ENCODE results near the gene PLAGL2.

The PLAGL2 gene

DNA sequence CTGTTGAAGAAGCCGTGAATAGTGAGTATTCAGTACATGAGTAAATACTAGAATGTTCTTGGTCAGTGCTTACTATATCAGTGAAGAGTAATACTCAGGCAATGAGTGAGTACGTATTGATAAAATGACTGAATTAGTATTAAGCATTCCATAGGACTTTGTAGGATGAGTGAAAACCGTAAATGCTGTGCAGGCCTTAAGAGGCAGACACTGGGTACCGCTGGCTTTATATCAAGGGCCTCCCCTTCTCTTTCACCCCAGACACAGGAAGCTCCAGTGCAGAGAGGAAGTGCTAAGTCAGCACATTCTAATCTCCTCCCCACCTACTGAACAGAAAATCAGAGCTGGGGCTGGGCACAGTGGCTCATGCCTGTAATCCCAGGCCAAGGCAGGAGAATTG, 24.3 kb upstream of the PLAGL2 start:
- in situ Hi-C loops (cut with MboI; ENCODE audit: low sequenced_read_pairs), result no loop called here

DNA sequence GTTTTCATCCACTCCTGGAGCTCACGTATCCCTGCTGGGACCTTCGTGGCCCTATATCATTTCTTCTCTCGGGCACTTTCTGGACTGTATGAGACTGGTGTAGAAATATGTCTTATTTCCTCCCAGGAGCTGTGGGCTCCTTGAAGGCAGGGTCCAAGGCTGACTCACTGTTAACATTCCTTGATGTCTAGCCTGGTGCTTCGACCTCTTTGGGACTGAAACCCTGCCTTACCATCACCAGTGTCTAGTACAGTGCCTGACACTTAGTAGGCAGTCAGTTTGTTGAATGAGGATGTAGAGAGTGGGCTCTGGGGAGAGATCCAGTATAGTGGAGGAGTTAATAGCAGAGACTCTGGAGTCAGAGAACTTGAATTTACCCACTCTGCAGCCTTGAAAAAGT, 23.7 kb upstream of the PLAGL2 start:
- in situ Hi-C loops (cut with MboI; ENCODE audit: low sequenced_read_pairs), result no loop called here

DNA sequence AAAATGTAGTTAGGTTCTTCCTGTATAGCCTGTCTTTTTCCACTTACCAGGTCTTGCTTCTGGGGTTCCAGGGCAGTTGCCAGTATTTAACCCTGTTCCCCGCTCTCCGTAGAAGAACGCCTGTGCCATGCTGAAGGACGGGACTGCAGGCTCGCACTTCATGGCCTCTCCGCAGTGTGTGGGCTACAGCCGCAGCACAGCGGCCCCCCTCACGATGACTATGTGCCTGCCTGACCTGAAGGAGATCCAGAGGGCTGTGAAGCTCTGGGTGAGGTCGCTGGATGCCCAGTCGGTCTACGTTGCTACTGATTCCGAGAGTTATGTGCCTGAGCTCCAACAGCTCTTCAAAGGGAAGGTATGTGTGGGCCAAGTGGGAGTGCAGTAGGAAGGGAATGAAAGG, 23.2 kb upstream of the PLAGL2 start:
- in situ Hi-C loops (cut with MboI; ENCODE audit: low sequenced_read_pairs), result no loop called here

DNA sequence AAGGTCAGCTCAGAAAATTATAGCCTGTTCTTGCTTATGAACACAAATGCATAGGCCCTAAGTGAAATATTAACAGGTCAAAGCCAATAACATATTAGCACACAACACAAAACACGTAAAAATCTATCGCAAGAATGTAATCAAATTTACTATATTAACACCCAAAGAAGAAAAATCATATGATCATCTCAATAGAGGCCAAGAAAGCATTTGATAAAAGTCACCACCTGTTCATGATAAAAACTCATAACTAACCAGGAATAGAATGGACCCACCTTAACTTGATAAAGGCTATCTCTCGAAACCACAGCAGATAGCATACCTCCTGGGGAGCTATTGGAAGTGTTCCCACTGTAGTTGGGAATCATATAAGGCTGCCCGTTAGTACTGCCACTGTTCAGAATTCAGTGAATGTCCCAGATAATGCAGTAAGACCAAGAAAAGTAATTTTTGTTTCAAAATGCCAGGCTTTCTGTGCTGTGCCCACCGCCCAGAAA, 21.8 kb upstream of the PLAGL2 start:
- in situ Hi-C loops (cut with MboI; ENCODE audit: low sequenced_read_pairs), result no loop called here

DNA sequence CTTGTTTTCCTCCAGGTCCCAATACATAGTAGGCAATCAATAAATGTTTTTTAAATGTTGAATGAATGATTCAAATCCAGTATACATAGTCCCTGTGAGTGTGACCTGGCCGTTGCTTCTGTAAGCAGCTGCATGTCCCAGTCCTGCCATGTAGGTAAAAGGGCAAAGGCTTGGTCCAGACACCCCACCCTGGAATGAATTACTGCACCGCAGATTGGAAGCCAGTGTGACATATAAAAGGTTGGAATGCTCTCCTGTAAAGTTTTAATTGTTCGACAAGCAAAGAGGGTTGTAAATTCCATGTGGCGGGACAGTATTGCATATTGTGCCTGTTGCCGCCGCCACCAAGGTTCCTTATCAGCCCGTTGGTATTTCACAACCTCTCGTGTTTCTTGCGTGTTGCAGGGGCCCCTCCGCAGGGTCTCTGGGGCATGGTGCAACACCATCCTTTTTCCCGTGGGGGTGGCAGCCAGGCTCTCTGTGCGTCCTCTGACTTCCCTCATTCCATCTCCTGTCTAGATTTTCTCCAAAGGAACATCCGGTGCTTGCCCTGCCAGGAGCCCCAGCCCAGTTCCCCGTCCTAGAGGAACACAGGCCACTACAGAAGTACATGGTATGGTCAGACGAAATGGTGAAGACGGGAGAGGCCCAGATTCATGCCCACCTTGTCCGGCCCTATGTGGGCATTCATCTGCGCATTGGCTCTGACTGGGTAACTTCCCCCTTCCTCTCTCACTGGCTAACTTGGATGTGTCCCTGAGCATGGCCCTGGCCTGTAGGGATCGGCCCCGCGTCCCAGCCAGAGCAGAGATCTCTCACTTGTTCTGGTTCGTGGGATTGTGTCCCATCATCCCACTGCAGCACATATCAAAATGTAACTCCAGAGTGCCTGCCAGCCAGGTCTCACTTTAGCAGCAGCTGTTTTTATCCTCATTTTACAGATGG, 20.5 kb upstream of the PLAGL2 start:
- in situ Hi-C loops (cut with MboI; ENCODE audit: low sequenced_read_pairs), result no loop called here

DNA sequence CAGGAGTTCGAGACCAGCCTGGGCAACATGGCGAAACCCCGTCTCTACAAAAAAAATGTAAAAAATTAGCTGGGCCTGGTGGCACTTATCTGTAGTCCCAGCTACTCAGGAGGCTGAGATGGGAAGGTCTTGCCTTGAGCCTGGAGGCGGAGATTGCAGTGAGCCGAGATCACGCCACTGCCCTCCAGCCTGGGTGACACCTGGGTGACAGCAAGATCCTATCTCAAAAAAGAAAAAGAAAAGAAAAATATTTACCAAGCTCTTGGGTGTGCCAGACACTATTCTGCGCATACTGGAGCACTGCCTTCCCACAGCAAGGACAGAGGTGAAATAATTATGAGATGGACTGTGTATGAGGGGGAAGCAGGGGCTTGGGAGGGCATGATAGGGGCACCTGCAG, 19.8 kb upstream of the PLAGL2 start:
- in situ Hi-C loops (cut with MboI; ENCODE audit: low sequenced_read_pairs), result no loop called here

DNA sequence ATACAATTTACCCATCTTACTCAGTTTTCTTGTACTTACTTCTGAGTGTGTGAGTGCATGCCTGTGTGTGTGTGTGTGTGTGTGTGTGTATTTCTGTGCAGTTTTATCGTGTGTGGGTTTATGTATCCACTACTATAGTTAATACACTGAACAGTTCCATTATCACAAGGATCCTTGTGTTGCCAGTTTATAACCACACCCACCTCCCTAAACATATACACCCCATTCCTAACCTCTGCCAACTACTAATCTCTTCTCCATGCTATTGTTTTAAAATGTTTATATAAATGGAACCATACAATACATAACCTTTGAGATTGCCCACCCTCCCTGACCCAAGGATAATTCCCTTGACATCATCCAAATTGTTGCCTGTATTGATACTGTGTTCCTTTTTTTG, 18.8 kb upstream of the PLAGL2 start:
- in situ Hi-C loops (cut with MboI; ENCODE audit: low sequenced_read_pairs), result no loop called here

DNA sequence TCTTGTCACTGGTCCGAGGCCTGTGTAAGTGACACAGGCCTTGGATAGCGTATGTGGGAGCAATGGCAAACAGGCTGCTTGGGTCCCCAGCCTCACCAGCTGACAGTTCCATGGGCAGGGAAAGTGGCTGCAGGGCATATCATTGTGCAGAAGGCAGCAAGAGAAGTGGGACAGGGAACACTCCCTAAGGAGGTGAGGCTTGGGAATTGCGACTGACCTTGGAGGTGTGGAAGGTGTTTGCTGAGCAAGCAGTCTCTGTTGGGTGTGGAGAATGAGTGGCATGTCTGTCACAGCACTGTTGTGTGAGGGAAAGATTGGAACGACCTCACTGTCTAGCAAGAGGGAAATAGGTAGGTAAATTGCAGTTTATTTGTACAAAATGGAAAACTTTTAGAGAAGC, 16.9 kb upstream of the PLAGL2 start:
- in situ Hi-C loops (cut with MboI; ENCODE audit: low sequenced_read_pairs), result no loop called here

DNA sequence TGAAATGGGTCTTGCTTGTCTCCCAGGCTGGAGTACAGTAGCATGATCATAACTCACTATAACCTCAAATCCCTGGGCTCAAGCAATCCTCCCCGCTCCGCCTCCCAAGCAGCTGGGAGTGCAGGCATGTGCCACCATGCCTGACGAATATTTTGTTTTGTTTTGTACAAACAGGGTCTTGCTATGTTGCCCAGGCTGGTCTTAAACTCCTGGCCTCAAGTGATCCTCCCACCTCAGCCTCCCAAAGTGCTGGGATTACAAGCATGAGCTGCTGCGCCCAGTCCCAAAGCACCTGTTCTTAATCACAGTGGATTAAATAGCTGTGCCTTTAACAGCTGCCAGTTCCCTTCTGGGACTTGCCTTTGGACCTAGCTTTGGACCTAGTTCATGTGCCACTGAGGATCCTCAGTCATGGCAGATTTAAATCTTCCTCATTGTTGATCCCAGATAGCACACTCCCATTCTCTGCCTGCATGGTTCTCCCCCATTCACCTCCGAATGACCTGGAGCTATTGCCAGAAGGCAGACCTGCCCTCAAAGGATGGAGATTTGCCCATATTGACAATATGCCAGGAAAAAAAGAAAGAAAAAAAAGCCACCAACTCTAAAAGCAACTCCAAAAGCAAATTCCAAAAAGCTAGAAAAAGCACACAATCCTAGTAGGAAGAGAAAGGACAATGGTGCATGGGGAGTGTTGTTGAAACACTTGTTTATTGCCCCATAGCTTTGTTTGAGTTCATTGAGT, 10.8 kb upstream of the PLAGL2 start:
- in situ Hi-C loops (cut with MboI; ENCODE audit: low sequenced_read_pairs), result no loop called here

DNA sequence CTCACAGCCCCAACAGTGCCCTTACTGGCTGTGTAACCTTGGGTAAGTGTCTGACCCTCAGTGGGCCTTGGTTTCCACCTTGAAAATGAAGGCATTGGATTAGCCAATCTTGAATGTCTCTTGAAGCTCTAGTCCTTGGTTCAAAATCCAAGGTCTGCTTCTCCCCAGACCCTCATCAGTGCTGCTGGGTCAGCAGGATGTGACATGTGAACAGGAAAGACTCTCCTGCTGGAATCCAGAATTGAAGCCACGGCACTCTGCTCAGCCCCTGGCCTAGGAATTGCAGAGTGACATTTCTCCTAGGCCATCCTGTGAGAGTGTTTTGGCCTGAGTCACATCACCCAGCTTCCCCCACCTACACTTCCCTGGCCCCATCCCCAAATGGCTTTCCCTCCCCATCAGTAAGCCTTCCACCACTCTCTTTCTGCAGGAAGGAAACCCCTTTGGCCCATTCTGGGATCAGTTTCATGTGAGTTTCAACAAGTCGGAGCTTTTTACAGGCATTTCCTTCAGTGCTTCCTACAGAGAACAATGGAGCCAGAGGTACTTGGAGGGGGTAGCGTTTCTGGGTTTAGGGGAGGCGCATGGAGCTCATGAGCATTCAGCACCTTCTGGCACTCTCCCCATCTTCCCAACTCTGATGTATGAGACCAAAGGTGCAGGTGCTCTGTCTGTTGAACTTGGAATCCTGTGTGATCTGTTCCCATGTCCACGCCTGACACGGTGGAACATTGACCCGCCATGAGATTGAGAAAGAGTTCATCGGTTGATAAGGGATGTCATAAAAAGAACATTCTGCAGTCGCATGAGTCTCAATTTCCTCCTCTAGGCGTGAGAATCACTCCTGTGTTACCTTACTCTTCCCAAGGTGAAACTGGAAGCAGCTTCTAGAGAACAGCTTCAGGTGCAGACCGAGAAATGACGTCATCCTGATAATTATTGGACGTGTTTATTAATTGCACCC, 8.9 kb upstream of the PLAGL2 start:
- in situ Hi-C loops (cut with MboI; ENCODE audit: low sequenced_read_pairs), result no loop called here

DNA sequence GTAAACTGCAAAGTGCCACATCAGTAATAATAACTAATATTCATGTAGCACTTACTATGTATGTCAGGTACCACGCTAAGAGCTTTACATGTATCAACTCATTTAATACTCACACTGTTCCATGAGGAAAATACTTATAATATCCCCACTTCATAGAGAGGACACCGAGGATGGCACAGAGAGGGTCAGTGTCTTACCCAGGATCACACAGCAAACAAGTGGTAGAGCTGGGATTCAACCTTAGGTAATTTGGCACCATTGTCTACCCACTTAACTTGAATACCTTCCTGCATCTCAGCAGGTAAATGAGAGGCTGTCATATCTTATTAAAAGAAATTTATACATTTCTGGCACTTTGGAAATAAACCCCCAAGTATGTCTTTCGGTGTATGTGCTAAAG, 8.2 kb upstream of the PLAGL2 start:
- in situ Hi-C loops (cut with MboI; ENCODE audit: low sequenced_read_pairs), result no loop called here

DNA sequence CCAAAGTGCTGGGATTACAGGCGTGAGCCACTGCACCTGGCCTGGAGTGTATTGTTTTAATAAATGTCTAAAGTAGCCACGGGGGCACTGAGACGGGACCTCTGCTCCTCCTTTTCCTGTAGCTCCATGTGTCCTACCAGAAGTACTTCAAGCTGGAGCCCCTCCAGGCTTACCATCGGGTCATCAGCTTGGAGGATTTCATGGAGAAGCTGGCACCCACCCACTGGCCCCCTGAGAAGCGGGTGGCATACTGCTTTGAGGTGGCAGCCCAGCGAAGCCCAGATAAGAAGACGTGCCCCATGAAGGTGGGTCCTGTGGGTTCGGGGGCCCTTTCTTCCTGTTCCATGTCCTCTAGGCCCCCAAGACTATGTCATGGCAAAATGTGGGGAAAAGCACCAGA, 7.6 kb upstream of the PLAGL2 start:
- in situ Hi-C loops (cut with MboI; ENCODE audit: low sequenced_read_pairs), result no loop called here

DNA sequence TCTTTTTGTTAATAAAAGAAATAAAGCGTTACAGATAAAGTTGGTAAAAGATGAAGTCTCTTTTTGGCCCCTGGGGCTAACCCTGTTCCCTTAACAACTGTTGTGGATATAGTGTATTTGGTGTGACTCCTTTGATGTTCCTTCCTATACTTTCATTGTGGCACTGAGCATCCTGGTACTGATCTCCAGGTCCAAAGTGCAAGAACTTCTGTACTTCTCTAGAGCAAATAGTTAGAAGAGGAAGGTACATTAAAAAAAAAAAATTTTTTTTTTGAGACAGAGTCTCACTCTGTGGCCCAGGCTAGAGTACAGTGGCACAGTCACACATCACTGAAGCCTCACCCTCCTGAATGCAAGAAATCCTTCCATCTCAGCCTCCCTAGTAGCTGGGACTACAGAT, 6.3 kb upstream of the PLAGL2 start:
- in situ Hi-C loops (cut with MboI; ENCODE audit: low sequenced_read_pairs), result no loop called here

DNA sequence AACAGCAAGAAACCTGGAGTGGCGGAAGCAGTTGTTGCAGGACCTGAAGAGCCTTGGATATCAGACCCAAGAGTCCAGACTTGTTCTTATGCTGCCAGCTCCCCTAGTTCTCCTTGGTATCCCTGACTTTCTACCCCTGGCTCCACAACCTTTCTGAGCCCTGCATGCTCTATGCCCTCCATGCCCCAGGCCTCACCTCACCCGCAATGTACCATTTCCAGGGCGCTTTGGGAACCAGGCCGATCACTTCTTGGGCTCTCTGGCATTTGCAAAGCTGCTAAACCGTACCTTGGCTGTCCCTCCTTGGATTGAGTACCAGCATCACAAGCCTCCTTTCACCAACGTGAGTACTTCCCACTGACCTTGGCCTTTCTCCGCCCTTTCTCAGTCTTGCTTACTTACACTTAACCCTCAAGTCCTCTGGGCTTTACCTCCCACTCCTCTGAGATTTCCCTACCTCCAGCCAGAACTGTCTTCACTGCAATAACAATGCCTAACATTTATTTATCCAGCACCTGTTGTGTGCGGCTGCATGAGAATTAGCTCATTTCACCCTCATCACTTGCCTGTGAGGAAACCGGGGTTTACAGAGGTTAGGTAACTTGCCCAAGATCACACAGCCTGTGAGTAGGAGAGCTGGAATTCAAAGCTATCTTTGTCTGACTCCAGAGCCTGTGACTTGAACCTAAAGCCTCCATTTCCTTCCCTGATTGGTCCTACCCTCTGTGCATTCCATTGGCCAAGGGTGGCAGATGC, 2.5 kb upstream of the PLAGL2 start:
- in situ Hi-C loops (cut with MboI; ENCODE audit: low sequenced_read_pairs), result no loop called here

DNA sequence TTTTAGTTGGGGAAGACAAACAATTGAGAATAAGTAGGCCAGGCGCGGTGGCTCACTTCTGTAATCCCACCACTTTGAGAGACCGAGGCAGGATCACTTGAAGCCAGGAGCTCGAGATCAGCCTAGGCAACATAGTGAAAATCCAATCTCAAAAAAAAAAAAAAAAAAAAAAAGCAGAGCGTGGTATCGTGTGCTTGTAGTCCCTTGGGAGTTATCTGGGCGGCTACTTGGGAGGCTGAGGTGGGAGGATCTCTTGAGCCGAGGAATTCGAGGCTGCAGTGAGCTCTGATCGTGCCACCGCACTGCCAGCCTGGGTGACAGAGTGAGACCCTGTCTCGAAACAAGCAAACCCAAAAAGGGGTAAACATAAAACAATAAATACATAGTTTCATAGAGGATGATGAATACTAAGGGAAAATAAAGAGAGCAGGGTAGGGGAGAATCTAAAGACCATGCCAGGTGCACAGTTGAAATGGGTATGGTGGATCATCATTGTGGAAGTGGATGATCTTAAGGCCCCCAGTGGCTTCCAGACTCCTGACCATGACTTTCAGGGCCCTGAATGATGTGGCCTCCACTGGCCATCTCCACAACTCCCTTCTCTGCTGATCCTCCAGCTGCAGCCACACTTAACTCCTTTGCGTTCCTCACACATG, 1.1 kb upstream of the PLAGL2 start:
- in situ Hi-C loops (cut with MboI; ENCODE audit: low sequenced_read_pairs), result no loop called here

DNA sequence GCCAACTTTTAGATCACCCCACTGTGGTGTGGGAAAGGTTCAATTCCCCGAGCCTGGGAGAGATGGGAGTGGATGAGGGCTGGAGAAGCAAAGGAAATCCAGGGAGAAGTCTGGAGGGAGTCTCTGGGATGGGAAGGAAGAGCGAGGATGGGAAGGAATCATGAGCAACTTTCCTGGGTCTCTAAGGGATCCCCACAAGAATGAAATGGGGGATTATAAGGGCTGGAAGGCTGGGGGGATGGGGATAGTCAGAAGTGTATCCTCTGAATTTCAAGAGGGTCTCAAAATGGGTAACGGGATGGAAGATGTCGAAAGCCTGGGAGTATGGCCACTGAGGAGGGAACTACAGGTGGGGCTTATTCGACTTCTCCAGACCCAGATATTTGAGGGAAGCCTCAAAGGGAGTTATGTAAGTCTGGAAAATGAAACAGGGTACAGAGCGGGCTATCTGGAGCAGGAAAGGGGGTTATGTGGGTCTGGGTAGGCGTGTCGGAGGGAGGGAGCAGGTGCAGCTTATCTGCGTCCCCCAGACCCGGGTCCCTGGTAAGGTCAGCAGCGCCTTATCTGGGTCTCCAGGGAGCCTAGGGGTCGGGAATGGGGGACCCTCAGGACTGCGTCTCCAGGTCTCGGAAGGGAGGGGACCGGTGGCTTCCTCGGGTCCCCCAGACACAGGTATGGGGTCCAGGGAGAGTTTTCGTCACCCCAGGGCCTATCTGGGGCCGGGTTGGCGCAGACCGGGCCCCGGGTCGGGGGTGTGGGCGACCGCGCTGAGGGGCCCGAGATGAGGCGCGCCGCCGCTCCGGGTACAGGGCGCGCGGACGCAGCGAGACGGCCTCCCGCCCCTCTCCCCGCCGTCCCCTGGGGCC, 550 bp downstream of the PLAGL2 start:
- in situ Hi-C loops (cut with MboI; ENCODE audit: low sequenced_read_pairs), result no loop called here

DNA sequence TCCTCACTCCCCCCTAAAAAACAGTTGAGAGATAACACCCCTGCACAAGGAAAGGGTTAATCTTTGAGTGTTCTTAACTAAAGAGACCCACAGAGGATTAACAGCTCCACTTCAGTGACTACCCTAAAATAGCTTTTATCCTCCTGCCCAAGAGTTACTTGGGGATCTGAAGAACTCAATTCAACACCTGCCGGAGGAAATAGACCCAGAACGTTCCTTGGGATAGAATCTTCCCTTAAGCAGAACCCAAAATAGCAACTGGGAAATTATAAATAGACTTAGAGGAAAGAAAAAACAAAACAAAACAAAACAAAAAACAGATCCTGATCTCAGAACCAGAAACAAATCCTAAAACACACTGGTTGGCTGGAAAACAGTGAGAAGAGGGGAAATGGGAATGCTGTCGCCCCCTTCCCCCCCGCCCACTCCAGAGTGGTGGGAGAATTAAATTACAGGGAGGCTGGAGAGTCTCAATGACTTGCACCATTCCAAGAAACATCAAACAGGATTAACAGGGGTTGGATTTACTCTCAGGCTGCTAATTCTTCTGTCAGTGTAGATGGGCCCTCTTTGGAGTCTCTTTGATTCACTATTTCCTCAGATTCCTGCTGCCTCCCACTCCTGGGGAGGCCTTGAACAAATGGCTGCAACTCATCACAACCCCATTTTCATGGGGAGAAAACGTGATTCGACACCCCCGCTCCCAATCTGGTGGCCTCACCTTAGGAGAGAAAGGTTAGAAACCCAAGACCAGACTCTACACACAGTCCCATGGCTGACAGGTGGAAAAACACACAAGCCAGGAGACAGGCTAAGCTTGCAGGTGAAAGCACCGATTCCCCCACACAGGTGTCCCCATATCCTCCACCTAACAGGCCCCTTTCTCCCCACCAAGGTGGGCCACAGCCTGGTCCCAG, 1.4 kb downstream of the PLAGL2 start:
- in situ Hi-C loops (cut with MboI; ENCODE audit: low sequenced_read_pairs), result no loop called here

Measured in HL-60/S4 treated with phorbol 12-myristate 13-acetate at 8.2 ng/mL for 4 days and 3 days (cell line).